GM12891 (cell line): ENCODE measurements around the gene TTC28.

Experiments
- DNase-seq: peaks from one replicate; pipeline ENCODE4 v3.0.0; 2011; ENCODE audit warnings: low spot score; ENCODE audit not compliant: insufficient read length
- FAIRE-seq: peaks from 2 replicates; lab custom pipeline; 2011; peaks lifted over from hg19 to GRCh38; lab: Jason Lieb, UNC
- PAX5 ChIP-seq: IDR thresholded peaks from 2 replicates; pipeline ENCODE4 v1.6.1; 2011; ENCODE audit warnings: low read length, moderate library complexity, mild to moderate bottlenecking; ENCODE audit not compliant: insufficient read depth, severe bottlenecking
- POLR2A ChIP-seq: IDR thresholded peaks from 2 replicates; pipeline ENCODE4 v1.6.1; 2011; ENCODE audit warnings: low read depth, low read length, control low read depth
- POLR2AphosphoS5 ChIP-seq: IDR thresholded peaks from 2 replicates; pipeline ENCODE4 v1.6.1; 2011; ENCODE audit warnings: low read depth, low read length, control low read depth
- POU2F2 ChIP-seq: IDR thresholded peaks from 2 replicates; pipeline ENCODE4 v1.6.1; 2011; ENCODE audit warnings: low read depth, mild to moderate bottlenecking, control low read depth, low read length, moderate library complexity
- SPI1 ChIP-seq: IDR thresholded peaks from 2 replicates; pipeline ENCODE4 v1.6.1; 2011; ENCODE audit warnings: low read depth, low read length, control low read depth
- TAF1 ChIP-seq: IDR thresholded peaks from 2 replicates; pipeline ENCODE4 v1.6.1; 2011; ENCODE audit warnings: low read depth, low read length, control low read depth

TTC28 gene

DNA sequence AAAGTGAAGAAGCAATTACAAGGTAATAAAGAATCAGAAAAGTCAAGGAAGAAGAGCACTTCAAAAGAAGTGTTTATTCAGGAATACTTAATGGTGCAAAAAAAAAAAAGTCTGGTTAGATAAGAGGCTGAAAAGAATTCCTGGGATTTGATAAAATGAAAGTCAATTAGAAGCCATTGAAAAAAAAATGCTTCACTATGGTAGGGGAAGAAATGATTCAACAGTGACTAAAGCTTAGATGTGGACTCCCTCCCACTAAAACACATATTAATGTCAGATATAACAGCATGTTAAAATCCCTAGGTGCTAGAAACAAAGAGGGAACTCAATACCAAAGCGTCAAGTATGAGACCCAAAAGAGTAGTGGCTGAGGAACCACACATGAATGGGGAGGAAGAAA lies 425.2 kb downstream of the TTC28 start:
- DNase-seq (no peak), FAIRE-seq (no peak)
- TF ChIP-seq SPI1 (no peak), PAX5 (no peak), TAF1 (no peak), POU2F2 (no peak), POLR2AphosphoS5 (no peak), POLR2A (no peak)

DNA sequence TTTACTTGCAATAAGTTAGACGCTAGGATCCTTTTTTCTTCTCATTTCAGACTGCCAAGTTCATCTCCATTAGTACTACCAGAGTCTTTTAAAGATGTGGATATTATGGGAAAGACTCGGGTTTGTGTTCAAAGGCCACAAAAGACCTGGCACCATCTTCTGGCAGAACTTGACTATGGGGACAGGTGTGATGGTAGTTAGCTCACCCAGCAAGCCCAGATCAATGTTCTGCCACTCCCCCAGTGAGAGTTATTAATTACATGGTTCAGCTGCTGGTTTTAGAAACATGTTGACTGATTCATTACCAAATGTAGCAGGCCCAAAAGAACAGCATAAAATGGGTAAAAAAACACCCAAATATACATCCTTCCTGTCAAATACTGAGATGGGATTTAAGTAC lies 427.1 kb downstream of the TTC28 start:
- DNase-seq (no peak), FAIRE-seq (no peak)
- TF ChIP-seq POLR2A = no peak
- TF ChIP-seq POLR2AphosphoS5 = no peak
- no peak for TF ChIP-seq SPI1
- no peak for TF ChIP-seq TAF1
- no peak for TF ChIP-seq PAX5
- TF ChIP-seq POU2F2 = no peak

DNA sequence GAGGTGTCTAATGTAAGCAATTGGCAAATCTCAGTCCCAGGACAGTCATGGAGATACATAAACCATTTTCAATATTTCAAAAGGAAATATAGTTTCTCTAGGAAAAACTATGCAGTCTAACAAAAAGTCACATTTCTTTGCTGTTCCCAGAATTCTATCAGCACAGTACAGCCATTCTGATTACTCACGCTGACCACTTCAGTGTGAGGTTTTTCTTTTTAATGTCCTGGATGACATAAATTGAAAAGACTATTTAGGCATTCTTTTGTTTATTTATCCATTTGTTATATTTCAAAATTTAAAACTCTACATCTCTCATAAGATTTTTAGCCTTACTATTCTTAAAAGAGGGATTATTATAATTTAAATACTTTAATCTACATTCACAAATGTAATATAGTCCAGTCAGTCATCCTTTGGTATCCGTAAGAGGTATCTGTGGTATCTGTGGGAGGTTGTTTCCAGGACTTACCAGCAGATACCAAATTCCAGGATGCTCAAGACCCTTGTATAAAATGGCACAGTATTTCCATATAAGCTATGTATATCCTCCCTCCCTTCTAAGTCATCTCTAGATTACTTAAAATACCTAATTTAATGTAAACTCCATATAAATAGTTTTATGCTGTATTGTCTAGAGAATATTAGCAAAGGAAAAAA lies 429.5 kb downstream of the TTC28 start:
- FAIRE-seq = no peak
- DNase-seq = no peak
- TF ChIP-seq POLR2A (no peak), TAF1 (no peak), SPI1 (no peak), POU2F2 (no peak), POLR2AphosphoS5 (no peak), PAX5 (no peak)

DNA sequence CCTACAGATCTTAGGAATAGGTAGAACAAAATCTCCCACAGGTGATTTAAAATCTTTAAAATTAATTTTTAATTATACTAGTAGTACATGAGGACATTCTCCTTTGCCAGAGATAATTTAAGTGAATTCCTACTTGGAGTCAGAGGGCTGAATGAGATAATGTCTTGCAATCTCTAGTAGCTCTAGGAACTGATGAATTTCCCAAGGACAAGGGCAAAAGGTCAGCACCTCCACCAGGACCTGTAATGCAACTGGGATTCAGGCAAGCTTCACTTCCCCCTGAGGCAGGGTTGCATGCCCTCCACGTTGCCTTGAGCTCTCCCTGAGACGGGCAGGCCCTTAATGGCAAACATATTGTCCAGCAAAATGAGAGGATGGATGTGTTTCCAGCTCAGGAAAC lies 430.2 kb downstream of the TTC28 start:
- TF ChIP-seq SPI1 (no peak), POU2F2 (no peak), POLR2AphosphoS5 (no peak), TAF1 (no peak), PAX5 (no peak), POLR2A (no peak)
- no peak for DNase-seq
- FAIRE-seq = no peak

DNA sequence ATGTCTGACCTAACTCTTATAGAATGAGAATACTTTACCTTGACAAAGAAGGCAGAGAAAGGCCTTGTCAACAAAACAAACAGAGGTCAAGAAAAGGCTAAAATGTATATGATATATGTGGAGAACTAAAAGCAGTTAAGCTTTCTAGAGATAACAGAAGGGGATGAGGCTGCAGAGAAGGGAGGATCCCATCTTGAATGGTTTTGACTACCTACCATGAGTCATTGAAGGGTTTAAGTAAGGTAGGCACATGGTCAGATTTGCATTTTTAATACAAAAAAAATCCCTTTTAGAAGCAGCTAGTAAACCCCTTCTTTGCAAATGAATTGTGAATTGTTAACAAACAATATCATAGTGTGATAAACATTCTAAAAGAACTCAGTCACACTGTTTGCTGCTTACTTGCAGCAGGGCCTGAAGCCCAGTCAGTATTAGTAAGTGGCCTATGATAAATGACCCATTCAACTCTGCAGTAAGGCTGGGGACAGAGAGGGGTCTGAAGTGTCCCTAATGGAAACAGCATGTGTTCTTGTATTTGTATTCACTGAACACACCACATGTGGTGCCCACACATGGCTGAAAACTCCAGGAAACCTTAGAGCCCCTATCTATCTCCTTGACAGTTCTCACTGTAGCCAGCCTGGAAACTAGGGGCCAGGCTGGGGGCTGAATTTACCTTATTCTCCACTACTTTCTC lies 431.8 kb downstream of the TTC28 start:
- no peak for FAIRE-seq
- no peak for TF ChIP-seq TAF1
- TF ChIP-seq POLR2A = no peak
- TF ChIP-seq POU2F2 = no peak
- no peak for TF ChIP-seq SPI1
- TF ChIP-seq PAX5 = no peak
- TF ChIP-seq POLR2AphosphoS5 = no peak
- no peak for DNase-seq

DNA sequence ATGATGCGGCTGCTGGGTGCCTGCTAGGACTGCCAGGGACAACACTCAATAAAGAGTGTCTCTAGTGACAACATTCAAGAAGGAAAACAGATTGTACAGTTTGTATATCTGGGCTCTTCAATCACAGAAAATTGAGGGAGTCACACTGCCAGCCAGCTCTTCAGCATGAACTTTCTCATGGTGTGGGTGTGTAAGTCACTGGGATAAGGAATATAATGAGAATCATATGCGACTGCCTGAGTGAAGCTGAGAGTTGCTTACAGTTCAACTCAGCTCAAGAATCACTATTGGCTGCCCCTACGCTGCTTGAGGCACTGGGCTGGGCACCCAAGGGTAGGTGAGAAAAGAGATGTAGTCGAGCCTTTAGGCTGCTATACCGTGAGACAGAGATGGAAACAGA lies 432.5 kb downstream of the TTC28 start:
- FAIRE-seq (no peak), DNase-seq (no peak)
- TF ChIP-seq PAX5 (no peak), TAF1 (no peak), POU2F2 (no peak), POLR2A (no peak), SPI1 (no peak), POLR2AphosphoS5 (no peak)

DNA sequence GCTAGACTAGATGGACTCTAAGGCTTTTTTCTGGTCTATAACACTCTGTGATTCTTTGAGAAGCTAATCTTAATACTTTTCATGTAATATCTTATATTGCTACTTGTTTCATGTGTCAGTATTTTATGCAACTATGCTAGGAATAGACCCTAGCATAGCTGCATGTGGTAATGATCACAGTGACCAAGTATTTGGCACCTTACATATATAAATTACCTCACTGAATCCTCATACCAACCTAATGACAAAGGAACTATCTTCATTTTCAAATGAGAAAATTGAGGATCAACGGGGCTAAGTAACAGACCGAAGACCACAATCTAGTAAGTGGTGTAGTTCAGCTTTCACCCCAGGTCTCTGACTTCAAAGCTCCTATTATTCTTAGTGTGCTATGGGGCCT lies 433.2 kb downstream of the TTC28 start:
- DNase-seq (no peak), FAIRE-seq (no peak)

DNA sequence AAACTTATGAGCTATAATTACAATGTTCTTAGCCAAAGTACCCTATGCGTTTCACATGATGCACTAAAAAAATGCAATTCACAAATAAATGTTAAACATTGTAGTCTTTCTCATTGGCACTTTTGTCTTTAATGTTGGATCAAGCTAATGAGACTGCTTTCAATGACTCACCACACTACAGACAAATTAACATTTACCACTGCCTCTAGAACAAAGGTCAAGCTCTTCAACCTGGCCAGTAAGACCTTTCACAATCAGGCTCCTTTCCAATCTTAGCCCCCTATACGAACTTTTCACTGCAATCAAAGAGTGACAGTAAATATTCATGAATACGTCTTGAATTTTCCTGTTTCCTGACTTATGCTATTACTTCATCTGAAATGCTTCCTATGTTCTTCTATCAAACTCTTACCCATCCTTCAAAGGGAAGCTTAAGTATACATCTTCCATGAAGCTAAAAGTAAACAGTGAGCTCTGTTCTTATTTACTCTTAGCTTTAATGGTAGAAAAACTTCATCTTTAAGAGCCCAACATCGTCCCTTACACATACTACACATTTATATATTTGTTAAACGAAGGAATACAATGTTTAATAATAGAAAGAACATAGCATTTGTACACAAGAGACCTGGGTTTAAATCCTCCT lies 433.9 kb downstream of the TTC28 start:
- no peak for FAIRE-seq
- TF ChIP-seq POLR2AphosphoS5 (no peak), POU2F2 (no peak), TAF1 (no peak), POLR2A (no peak), SPI1 (no peak), PAX5 (no peak)
- DNase-seq = no peak

More for the DNA sequence above, 433.2 kb downstream of the TTC28 start:
- TF ChIP-seq POLR2AphosphoS5 (no peak), TAF1 (no peak), SPI1 (no peak), PAX5 (no peak), POU2F2 (no peak), POLR2A (no peak)

DNA sequence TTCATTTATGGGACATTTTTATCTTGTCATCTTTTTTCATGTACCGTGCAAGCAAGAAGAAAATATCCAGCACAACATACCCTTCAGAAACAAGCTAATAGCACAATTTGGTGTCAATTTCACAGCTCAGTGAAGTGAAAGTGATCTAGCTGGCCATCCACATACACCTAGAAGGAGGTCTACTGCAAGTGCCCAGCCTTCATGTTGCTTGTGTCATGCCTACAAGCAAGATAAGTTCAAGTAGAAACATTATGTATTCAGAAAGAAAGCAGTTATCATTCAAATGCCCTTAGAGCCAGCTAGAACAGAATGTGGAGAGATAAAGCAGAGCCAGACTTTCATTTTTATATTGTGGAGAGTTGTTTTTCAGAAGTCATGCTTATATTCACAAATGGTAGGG lies 434.9 kb downstream of the TTC28 start:
- DNase-seq (no peak), FAIRE-seq (no peak)
- TF ChIP-seq POU2F2 (no peak), POLR2AphosphoS5 (no peak), POLR2A (no peak), TAF1 (no peak), PAX5 (no peak), SPI1 (no peak)

DNA sequence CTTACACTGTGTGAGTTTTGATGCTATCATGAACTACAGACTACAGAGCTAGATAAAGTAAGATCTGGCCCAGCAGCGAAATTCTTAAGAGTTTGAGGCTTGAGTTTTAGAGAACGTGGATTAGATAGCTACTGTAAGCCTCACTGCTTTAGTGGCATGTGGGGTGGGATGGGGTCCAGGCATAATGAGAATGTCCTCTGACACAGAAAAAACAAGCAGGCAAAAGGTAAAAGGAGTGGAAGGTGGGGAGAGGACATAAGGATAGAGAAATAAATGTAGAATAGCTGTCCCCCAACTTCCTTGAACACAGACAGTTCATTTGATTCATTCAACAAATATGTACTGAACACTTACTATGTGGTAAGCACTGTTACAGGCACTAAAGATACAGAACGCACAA lies 436.1 kb downstream of the TTC28 start:
- TF ChIP-seq TAF1 = no peak
- TF ChIP-seq POLR2A = no peak
- no peak for TF ChIP-seq POLR2AphosphoS5
- no peak for TF ChIP-seq POU2F2
- TF ChIP-seq PAX5 = no peak
- TF ChIP-seq SPI1 = no peak
- DNase-seq (no peak), FAIRE-seq (no peak)
